Right atrium auricular region (tissue), 2 donors: ENCODE measurements around the gene COL8A2. TPM values are rescaled to one million over a fixed set of nuclear protein-coding genes. Genes with fewer than 3 reads are reported as not detected.

Source experiments
- DNase-seq: peaks from one replicate; pipeline ENCODE4 v3.0.0-alpha.2; 2019; ENCODE audit warnings: low spot score
- H3K27ac ChIP-seq, 2 donors: fragments of 200-600 bp; sonication (generic); 1 replicate in 1 of 2; 2 replicates in 1 of 2; pipeline ENCODE4 v1.5.1; 2016 to 2019
- H3K27me3 ChIP-seq, 2 donors: fragments of 200-600 bp; sonication (generic); one replicate each; pipeline versions ENCODE4 v1.5.1 to v1.6.0; 2017 to 2019
- H3K36me3 ChIP-seq: fragments of 200-600 bp; sonication (generic); one replicate; pipeline ENCODE4 v1.5.1; 2016
- H3K4me1 ChIP-seq, 2 donors: fragments of 200-600 bp; sonication (generic); one replicate each; pipeline versions ENCODE4 v1.5.1 to v1.6.0; 2017 to 2019
- H3K4me3 ChIP-seq, 2 donors: fragments of 200-600 bp; sonication (generic); 1 replicate in 1 of 2; 2 replicates in 1 of 2; pipeline ENCODE4 v1.5.1; 2017 to 2019; ENCODE audit warnings: mild to moderate bottlenecking in 1 of 2, moderate library complexity in 1 of 2
- H3K9me3 ChIP-seq, 2 donors: fragments of 200-600 bp; sonication (generic); one replicate each; pipeline ENCODE4 v1.5.1; 2019
- CTCF ChIP-seq, 2 donors: fragments of 200-600 bp; sonication (generic); IDR thresholded peaks; one replicate each; pipeline ENCODE4 v1.5.1; 2019; ENCODE audit warnings: antibody characterized with exemption in 2 of 2
- total RNA-seq, 2 donors: library from RNA; depleted of rRNA; stranded (reverse); fragments of >200 nt; gene quantifications; one replicate each; pipeline ENCODE4 v1.1.0, GENCODE V29; 2016

COL8A2 gene
- total RNA-seq, 2 donors from 2014 or later: 3.5 to 4.5 TPM

- Histone ChIP-seq H3K9me3 (no peaks in the 10 kb centered on the region), H3K27ac (no peak overlapping the region), H3K4me1 (peaks cover 0 to 14% of the 10 kb centered on the region in 2 donors), H3K27me3 (no peaks in the 10 kb centered on the region), H3K4me3 (no peak overlapping the region), H3K36me3 (no peaks in the 10 kb centered on the region)
- TF ChIP-seq CTCF (IDR thresholded peaks at IDR 0.05): no peak
- DNase-seq: no peak
Measured at GRCh38 chr1:36080801-36081200, 44.2 kb downstream of the COL8A2 start.

GRCh38 chr1:36080236-36080635 is 44.8 kb downstream of the COL8A2 start:
- H3K36me3 ChIP-seq: no peaks in the 10 kb centered on the region
- no peak for DNase-seq
- no peak for TF ChIP-seq CTCF (IDR thresholded peaks at IDR 0.05)

GRCh38 chr1:36076979-36077573 is 47.9 kb downstream of the COL8A2 start:
- no peak for TF ChIP-seq CTCF (IDR thresholded peaks at IDR 0.05)
- Histone ChIP-seq H3K27ac (no peak overlapping the region), H3K27me3 (no peaks in the 10 kb centered on the region), H3K4me1 (no peaks in the 10 kb centered on the region), H3K4me3 (no peak overlapping the region), H3K9me3 (no peaks in the 10 kb centered on the region), H3K36me3 (no peaks in the 10 kb centered on the region)
- DNase-seq: no peak

More at GRCh38 chr1:36080236-36080635, 44.8 kb downstream of the COL8A2 start:
- H3K4me1 ChIP-seq: peaks cover 0 to 14% of the 10 kb centered on the region in 2 donors
- H3K9me3 ChIP-seq: no peaks in the 10 kb centered on the region
- H3K4me3 ChIP-seq: no peak overlapping the region
- no peak overlapping the region for H3K27ac ChIP-seq
- no peaks in the 10 kb centered on the region for H3K27me3 ChIP-seq

- no peak overlapping the region for H3K4me3 ChIP-seq
- no peak for TF ChIP-seq CTCF (IDR thresholded peaks at IDR 0.05)
- no peaks in the 10 kb centered on the region for H3K27me3 ChIP-seq
- H3K36me3 ChIP-seq: no peaks in the 10 kb centered on the region
- no peak overlapping the region for H3K27ac ChIP-seq
- H3K9me3 ChIP-seq: no peaks in the 10 kb centered on the region
- no peak for DNase-seq
- H3K4me1 ChIP-seq: no peaks in the 10 kb centered on the region
Measured at GRCh38 chr1:36070349-36070748, 54.7 kb downstream of the COL8A2 start.

GRCh38 chr1:36068866-36069265 is 56.2 kb downstream of the COL8A2 start:
- no peak for DNase-seq
- no peak for TF ChIP-seq CTCF (IDR thresholded peaks at IDR 0.05)
- no peak overlapping the region for H3K27ac ChIP-seq

GRCh38 chr1:36067871-36068270 is 57.2 kb downstream of the COL8A2 start:
- Histone ChIP-seq H3K4me1 (no peaks in the 10 kb centered on the region), H3K9me3 (no peaks in the 10 kb centered on the region), H3K36me3 (no peaks in the 10 kb centered on the region), H3K27me3 (no peaks in the 10 kb centered on the region), H3K27ac (no peak overlapping the region), H3K4me3 (no peak overlapping the region)
- no peak for DNase-seq
- no peak for TF ChIP-seq CTCF (IDR thresholded peaks at IDR 0.05)

More at GRCh38 chr1:36068866-36069265, 56.2 kb downstream of the COL8A2 start:
- H3K4me1 ChIP-seq: no peaks in the 10 kb centered on the region
- H3K9me3 ChIP-seq: no peaks in the 10 kb centered on the region
- no peaks in the 10 kb centered on the region for H3K36me3 ChIP-seq
- no peaks in the 10 kb centered on the region for H3K27me3 ChIP-seq
- H3K4me3 ChIP-seq: no peak overlapping the region
